B cell (primary cell): ENCODE data around the gene FIG4. TPM values are rescaled to one million over a fixed set of nuclear protein-coding genes. Genes with fewer than 3 reads are reported as not detected.

Source experiments
- ATAC-seq: fragments of 200-7000 bp; cut with Tn5 transposase; one replicate; pipeline ENCODE4 v1.10.0; 2021; ENCODE audit warnings: low read depth, mild to moderate bottlenecking, moderate number of reproducible peaks, moderate library complexity
- CTCF ChIA-PET: fragments of 350-600 bp; sonication (Branson Sonifier 250); formaldehyde crosslinking; loops from one replicate; lab custom pipeline; 2021; ENCODE audit warnings: antibody characterized with exemption, inconsistent platforms; lab: Charles Lee
- POLR2A ChIA-PET: fragments of 350-600 bp; sonication (Branson Sonifier 250); formaldehyde crosslinking; loops from one replicate; lab custom pipeline; 2021; ENCODE audit warnings: antibody characterized with exemption; lab: Charles Lee
- DNase-seq: peaks from one replicate; pipeline ENCODE4 v3.0.0; 2013
- H2AFZ ChIP-seq: 2 replicates; pipeline ENCODE4 v1.6.1; 2012; ENCODE audit warnings: mild to moderate bottlenecking, low read depth, low read length; ENCODE audit not compliant: insufficient read depth, poor library complexity, severe bottlenecking
- H3K27ac ChIP-seq, 2 donors: 1 replicate in 1 of 2; 2 replicates in 1 of 2; pipeline ENCODE4 v1.5.1; 2012 to 2013; ENCODE audit warnings: low read length in 2 of 2, mild to moderate bottlenecking in 2 of 2, moderate library complexity in 1 of 2
- H3K27me3 ChIP-seq, 4 experiments: fragments of 200-600 bp in 1 of 4; sonication (generic) in 1 of 4; replicated peaks in 1 of 4; 1 replicate in 2 of 4; 2 replicates in 2 of 4; pipeline versions ENCODE4 v1.6.1 to v1.7.0; 2013 to 2016; ENCODE audit warnings: low read length in 3 of 4, mild to moderate bottlenecking in 2 of 4, mixed read lengths in 1 of 4, moderate library complexity in 1 of 4; ENCODE audit not compliant: insufficient read depth in 4 of 4, control insufficient read depth in 3 of 4; ENCODE audit errors: control extremely low read depth in 1 of 4
- H3K36me3 ChIP-seq, 2 experiments: replicated peaks in 1 of 2; 1 replicate in 1 of 2; 2 replicates in 1 of 2; pipeline versions ENCODE4 v1.6.1 to v1.7.1; 2013; ENCODE audit warnings: low read length in 1 of 2; ENCODE audit not compliant: insufficient read depth in 2 of 2, control insufficient read depth in 1 of 2; ENCODE audit errors: control extremely low read depth in 1 of 2, extremely low read depth in 1 of 2
- H3K4me1 ChIP-seq, 2 donors: fragments of 200-600 bp in 1 of 2; sonication (generic) in 1 of 2; 1 replicate in 1 of 2; 2 replicates in 1 of 2; pipeline versions ENCODE4 v1.5.1 to v1.6.1; 2013 to 2017; ENCODE audit warnings: low read length in 2 of 2; ENCODE audit not compliant: control insufficient read depth in 2 of 2, insufficient read depth in 2 of 2
- H3K4me2 ChIP-seq: replicated peaks from 2 replicates; pipeline ENCODE3; 2012; ENCODE audit warnings: mild to moderate bottlenecking, low read depth, low read length; ENCODE audit not compliant: poor library complexity, severe bottlenecking
- H3K4me3 ChIP-seq, 5 experiments: fragments of 200-600 bp in 1 of 5; sonication (generic) in 1 of 5; 1 replicate in 3 of 5; 2 replicates in 2 of 5; pipeline versions ENCODE4 v1.5.1 to v1.7.0; 2011 to 2016; ENCODE audit warnings: low read length in 4 of 5, mild to moderate bottlenecking in 4 of 5, low read depth in 2 of 5, control low read depth in 1 of 5, moderate library complexity in 1 of 5; ENCODE audit not compliant: insufficient read depth in 1 of 5; ENCODE audit errors: control extremely low read depth in 1 of 5, extremely low read depth in 1 of 5
- H3K79me2 ChIP-seq: fragments of 200-600 bp; sonication (generic); one replicate; pipeline ENCODE4 v1.6.0; 2016; ENCODE audit warnings: low read length; ENCODE audit not compliant: control insufficient read depth, insufficient read depth
- H3K9ac ChIP-seq: fragments of 200-600 bp; sonication (generic); 2 replicates; pipeline ENCODE4 v1.6.1; 2017; ENCODE audit warnings: mild to moderate bottlenecking, low read length, moderate library complexity
- H3K9me3 ChIP-seq, 3 donors: one replicate each; pipeline versions ENCODE4 v1.6.1 to v1.7.1; 2013; ENCODE audit warnings: low read length in 2 of 3; ENCODE audit not compliant: control insufficient read depth in 2 of 3, insufficient read depth in 1 of 3; ENCODE audit errors: control extremely low read depth in 1 of 3
- H4K20me1 ChIP-seq: 2 replicates; pipeline ENCODE4 v1.6.0; 2012; ENCODE audit warnings: mild to moderate bottlenecking, low read length; ENCODE audit not compliant: insufficient read depth, control insufficient read depth, poor library complexity, severe bottlenecking
- H3K27ac Mint-ChIP-seq: one replicate; pipeline ENCODE4 v1.8.0; 2021; ENCODE audit warnings: mixed read lengths
- H3K27me3 Mint-ChIP-seq: one replicate; pipeline ENCODE4 v1.8.0; 2021; ENCODE audit warnings: mixed read lengths
- H3K4me1 Mint-ChIP-seq: one replicate; pipeline ENCODE4 v1.8.0; 2021; ENCODE audit warnings: mixed read lengths
- H3K4me3 Mint-ChIP-seq: one replicate; pipeline ENCODE4 v1.8.0; 2021; ENCODE audit warnings: mixed read lengths
- H3K9me3 Mint-ChIP-seq: one replicate; pipeline ENCODE4 v1.8.0; 2022; ENCODE audit warnings: mixed read lengths; ENCODE audit not compliant: insufficient read depth
- EZH2 ChIP-seq: IDR thresholded peaks from 2 replicates; pipeline ENCODE4 v1.6.1; 2012; ENCODE audit warnings: borderline replicate concordance, low read depth, mild to moderate bottlenecking, moderate library complexity, low read length; ENCODE audit not compliant: insufficient read depth, poor library complexity, severe bottlenecking
- WGBS: methylation state at CpG from one replicate; pipeline ENCODE4 v1.1.5; 2013; ENCODE audit warnings: missing lambda C conversion rate; ENCODE audit not compliant: insufficient coverage; 5-methylcytosine and 5-hydroxymethylcytosine counted together
- intact Hi-C: fragments of 100-400 bp; cut with micrococcal nuclease; formaldehyde crosslinking; loops from one replicate; pipeline ENCODE4 v1.10.0; 2022
- polyA plus RNA-seq: library from polyadenylated mRNA; depleted of rRNA; stranded (reverse); fragments of >200 nt; gene quantifications from 2 replicates; pipeline ENCODE4 v1.2.3, GENCODE V29; 2012
- total RNA-seq, 2 donors: library from RNA; stranded (reverse); fragments of 120-200 nt in 1 of 2; gene quantifications; 1 replicate in 1 of 2; 2 replicates in 1 of 2; pipeline versions ENCODE4 v1.2.3 to v1.2.4, GENCODE V29; 2013 to 2022
- TF ChIP-seq, protein P1 (sequence below): fragments of 200-600 bp; IDR thresholded peaks from one replicate; pipeline ENCODE4 v1.8.0; 2022; ENCODE audit warnings: antibody characterized with exemption, mild to moderate bottlenecking

Gene FIG4
- total and polyA plus RNA-seq, 2 donors (not counting 1 experiment from before 2014, with no cell fraction given): 28.2 to 31.5 TPM

DNA sequence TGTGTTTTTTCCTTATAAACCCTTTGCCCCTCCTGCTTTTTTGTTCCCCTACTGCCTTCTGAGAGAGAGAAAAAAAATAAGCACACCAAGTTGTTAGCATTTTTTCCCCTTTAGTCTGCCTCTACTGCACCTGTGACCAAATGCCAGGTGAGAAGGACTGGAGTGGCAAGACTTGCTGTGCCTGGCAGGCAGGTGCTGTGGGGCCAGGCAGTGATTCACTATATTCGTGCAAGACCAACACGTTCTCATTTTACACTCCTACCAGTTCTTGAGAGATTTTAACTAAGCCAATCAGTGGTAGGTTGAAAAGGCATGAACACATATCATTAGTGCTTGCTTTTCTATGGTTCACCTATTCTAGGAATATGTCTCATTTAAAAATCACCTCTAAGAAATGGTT, 109.7 kb downstream of the FIG4 start:
- TF ChIP-seq, protein P1, sequence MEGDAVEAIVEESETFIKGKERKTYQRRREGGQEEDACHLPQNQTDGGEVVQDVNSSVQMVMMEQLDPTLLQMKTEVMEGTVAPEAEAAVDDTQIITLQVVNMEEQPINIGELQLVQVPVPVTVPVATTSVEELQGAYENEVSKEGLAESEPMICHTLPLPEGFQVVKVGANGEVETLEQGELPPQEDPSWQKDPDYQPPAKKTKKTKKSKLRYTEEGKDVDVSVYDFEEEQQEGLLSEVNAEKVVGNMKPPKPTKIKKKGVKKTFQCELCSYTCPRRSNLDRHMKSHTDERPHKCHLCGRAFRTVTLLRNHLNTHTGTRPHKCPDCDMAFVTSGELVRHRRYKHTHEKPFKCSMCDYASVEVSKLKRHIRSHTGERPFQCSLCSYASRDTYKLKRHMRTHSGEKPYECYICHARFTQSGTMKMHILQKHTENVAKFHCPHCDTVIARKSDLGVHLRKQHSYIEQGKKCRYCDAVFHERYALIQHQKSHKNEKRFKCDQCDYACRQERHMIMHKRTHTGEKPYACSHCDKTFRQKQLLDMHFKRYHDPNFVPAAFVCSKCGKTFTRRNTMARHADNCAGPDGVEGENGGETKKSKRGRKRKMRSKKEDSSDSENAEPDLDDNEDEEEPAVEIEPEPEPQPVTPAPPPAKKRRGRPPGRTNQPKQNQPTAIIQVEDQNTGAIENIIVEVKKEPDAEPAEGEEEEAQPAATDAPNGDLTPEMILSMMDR: no peak
- no peak for TF ChIP-seq EZH2
- ChIA-PET POLR2A (no interaction called here), CTCF (no interaction called here)

DNA sequence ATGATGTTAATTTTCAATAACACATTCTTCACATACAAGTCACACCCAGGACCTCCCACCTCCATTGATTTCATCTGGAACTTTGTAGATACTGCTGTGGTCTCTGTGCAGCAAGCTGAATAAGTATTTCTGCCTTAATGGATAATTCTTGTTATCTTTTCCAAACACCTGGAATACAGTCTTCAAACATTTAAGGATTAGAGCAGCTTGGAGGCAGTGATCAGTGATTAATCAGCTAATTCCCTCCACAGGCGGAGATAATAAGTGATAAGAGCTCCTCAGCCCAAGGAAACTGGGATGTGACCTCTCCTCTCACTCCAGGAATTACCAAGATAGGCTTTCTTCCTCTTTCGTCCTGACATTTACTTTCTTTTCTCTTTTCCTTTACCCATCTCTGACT, 110.7 kb downstream of the FIG4 start:
- Histone ChIP-seq H3K9ac (no peak overlapping the region), H3K4me2 (no peak overlapping the region), H3K36me3 (peaks cover 5 to 58% of the 10 kb centered on the region in 2 experiments), H3K4me1 (no peaks in the 10 kb centered on the region), H4K20me1 (no peaks in the 10 kb centered on the region), H3K79me2 (no peaks in the 10 kb centered on the region), H3K27ac (no peak overlapping the region), H2AFZ (no peak overlapping the region), H3K9me3 (no peaks in the 10 kb centered on the region), H3K4me3 (no peak overlapping the region), H3K27me3 (no peaks in the 10 kb centered on the region)
- WGBS: 100% methylated on average over 2 of the region's 2 CpGs
- Mint-ChIP-seq H3K27ac (no peak overlapping the region), H3K4me1 (no peaks in the 10 kb centered on the region), H3K9me3 (no peaks in the 10 kb centered on the region), H3K27me3 (no peaks in the 10 kb centered on the region), H3K4me3 (no peak overlapping the region)
- DNase-seq (no peak), ATAC-seq (no peak)
- TF ChIP-seq, protein P1: no peak
- TF ChIP-seq EZH2: no peak
- intact Hi-C loops: loop anchor here (10.0 kb wide), 1 partner anchor 233 kb away; no protein-coding TSS in a partner anchor
- ChIA-PET CTCF (interaction anchor here (1.0 kb wide), 1 partner anchor 9 kb away, joined by 3 read pairs; no protein-coding TSS in a partner anchor), POLR2A (no interaction called here)

More for the DNA sequence above, 109.7 kb downstream of the FIG4 start:
- no peak for ATAC-seq
- Histone ChIP-seq H3K4me3 (no peak overlapping the region), H3K4me1 (no peaks in the 10 kb centered on the region), H2AFZ (no peak overlapping the region), H3K4me2 (no peak overlapping the region), H3K79me2 (no peaks in the 10 kb centered on the region), H4K20me1 (no peaks in the 10 kb centered on the region), H3K9ac (no peak overlapping the region), H3K36me3 (peaks cover 5 to 68% of the 10 kb centered on the region in 2 experiments), H3K27ac (no peak overlapping the region), H3K27me3 (no peaks in the 10 kb centered on the region), H3K9me3 (no peaks in the 10 kb centered on the region)
- H3K4me3 Mint-ChIP-seq: no peak overlapping the region
- no peaks in the 10 kb centered on the region for H3K27me3 Mint-ChIP-seq
- no peak for DNase-seq
- intact Hi-C loops: loop anchor here (10.0 kb wide), 1 partner anchor 234 kb away; no protein-coding TSS in a partner anchor
- no peaks in the 10 kb centered on the region for H3K9me3 Mint-ChIP-seq
- H3K27ac Mint-ChIP-seq: no peak overlapping the region
- no peaks in the 10 kb centered on the region for H3K4me1 Mint-ChIP-seq
- WGBS: no CpG with 5 or more reads among the region's 2 CpGs
